ENCODE measurements around the gene DPM3.
"Not testable (repeated sequence)": the region's sequence is repeated elsewhere in the genome, so short reads cannot be mapped to it uniquely, and the experiment has no call there.

DPM3 gene

DNA sequence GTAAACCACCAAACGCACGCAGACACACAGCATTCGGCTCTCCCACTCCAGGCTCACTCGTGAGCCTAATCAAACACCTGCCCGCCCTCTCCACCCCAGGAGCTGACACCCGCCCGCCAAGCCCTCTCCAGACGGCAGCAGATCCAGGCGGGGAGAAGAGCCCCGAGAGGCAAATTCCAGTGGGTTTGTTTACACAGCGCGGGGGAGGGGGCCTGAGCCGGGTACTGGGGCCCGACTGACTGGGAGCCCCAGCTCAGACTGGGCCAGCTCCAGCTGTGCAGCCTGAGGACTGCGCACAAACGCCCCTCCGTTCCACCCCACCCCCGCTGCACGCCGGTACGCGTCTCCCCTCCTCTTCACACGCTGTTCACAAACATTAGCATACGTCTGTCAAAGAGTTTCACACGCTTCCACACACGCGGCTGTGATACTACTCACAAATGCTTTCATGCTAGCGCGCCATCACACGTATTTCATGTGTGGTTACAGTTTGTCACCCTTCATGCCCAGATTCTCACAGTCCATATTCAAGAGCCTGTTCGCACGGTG is 13.7 kb downstream of the DPM3 start:
- DNase-seq (ENCODE audit: extremely low read depth in 1 of 2, low read depth in 1 of 2): no peak

DNA sequence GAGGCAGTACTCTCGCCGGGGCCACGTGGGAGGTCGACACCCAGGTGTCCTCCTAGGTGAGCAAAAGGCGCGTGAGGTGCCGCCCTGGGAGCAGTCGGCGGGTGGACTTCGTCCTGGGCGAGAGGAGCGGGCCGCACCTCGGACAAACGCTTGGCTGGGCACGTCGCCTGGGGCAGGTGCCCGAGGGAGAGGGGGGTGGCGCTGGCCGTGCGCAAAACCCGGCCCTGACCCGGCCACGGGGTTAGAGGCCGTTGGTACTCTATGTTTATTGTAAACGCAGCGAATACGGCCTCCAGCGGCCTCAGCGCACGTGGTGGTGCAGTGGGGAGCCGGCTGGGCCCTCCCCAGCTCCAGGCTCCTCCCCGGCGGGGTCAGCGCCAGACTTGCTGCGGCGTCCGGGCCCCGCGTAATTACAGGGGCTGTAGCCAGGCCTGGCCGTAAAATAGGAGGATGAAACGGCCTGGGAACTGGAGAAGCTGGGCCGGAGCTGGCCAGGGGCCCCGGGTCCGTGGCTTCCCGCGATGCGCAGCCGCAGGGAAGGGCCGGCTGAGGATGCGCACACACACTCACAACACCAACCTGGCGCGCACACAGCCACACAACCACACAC is 14.3 kb downstream of the DPM3 start:
- no peak for DNase-seq (ENCODE audit: extremely low read depth in 1 of 2, low read depth in 1 of 2)

DNA sequence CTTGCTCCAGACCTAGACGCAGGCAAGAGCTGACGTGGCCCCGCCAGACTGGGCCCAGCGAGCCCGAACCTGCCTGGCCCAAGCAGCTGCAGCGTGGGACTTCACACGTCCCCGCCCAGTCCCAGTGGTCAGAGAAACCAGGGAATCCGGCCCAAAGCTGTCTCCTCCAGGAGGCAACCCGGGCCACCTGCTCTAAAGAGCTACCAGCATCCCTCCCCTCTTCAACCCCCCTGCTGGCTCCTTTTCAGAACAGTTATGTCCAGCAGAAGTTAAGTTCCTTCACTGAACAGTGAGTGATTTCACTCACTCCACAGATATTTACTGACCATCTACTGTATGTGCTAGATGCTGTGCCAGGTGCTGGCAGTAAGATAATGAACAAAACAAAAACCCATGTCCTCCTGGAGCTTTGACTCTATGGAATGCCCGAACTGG is 14.8 kb downstream of the DPM3 start:
- DNase-seq (ENCODE audit: extremely low read depth in 1 of 2, low read depth in 1 of 2): no peak

DNA sequence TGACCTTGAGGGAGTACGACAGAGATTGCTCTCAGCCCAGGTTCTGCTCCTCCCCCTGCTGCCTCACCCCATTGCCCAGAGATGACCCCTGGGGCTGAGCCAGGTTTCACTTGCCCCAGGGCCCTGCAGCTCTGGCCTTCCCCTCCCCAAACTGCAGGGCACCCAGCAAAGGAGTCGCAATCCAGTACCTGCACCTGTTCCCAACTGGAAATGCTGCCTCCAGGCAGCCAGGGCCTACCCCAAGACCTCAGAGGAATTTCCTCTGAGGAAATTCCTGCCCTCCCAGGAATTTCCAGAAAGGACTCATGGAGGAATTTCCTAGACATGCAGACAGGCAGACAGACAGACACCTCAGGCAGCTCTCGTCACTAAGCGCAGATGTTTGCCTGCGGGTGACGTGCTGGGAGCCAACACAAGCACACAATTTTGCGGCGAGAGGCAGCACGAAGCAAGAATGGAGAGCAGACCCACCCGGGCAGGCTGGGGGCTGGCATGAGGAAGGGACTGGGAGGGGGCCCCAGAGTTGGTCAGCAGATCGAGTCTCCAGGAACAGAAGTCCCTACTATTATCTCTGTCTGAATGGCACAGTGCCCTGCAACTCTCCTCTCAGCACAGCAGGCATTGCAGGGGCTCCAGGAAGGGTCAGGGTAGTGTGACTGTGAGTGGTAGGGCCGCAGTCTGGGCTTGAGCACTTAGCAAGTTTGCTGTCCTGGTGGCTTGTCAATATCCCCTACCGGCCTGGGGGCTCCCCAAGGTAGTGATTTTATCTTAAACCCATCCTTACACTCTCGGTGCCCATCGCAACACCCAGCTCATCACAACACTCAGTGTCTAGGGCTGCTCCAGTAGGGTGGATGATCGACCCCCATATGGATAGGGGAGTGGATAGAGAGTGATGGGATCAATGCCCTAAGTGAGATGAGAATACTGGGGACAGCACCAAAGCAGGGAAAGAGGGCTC is 15.5 kb downstream of the DPM3 start:
- DNase-seq (ENCODE audit: extremely low read depth in 1 of 2, low read depth in 1 of 2): no peak

DNA sequence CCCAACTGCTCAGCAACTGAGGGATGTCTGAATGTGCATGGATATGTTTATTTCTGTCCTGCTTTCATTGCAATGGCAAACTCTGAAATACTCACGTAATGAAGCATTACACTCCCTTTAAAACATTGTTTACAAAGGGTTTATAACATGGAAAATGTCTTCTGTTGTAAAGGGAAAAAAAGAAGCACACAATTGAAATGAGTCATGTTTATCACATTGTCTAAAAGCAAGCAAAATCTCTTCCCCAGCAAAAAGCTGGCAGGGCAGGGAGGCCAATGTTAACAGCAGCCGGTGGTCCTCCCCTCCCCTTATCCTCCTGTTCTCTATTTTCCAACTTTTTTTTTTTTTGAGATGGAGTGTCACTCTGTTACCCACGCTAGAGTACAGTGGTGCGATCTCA is 16.5 kb downstream of the DPM3 start:
- no peak for DNase-seq (ENCODE audit: extremely low read depth in 1 of 2, low read depth in 1 of 2)

DNA sequence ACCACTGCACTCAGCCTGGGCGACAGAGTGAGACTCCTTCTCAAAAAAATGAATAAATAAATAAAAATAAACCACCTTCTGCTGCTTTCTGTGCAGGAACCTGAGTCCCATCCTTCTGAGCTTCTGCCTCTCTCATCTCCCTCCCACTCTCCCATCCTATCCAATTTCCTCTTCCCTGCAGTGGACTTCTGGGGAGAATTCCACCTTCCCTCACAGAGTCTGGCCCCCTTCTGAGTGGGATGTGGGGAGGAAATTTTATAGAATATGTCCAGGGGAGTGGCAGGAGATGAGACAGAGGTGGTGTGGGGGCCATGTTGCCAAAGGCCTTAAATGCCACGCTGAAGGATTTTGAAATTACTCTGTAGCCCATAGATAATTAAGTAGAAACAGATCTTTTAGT is 18.0 kb downstream of the DPM3 start:
- DNase-seq (ENCODE audit: extremely low read depth in 1 of 2, low read depth in 1 of 2): no peak

DNA sequence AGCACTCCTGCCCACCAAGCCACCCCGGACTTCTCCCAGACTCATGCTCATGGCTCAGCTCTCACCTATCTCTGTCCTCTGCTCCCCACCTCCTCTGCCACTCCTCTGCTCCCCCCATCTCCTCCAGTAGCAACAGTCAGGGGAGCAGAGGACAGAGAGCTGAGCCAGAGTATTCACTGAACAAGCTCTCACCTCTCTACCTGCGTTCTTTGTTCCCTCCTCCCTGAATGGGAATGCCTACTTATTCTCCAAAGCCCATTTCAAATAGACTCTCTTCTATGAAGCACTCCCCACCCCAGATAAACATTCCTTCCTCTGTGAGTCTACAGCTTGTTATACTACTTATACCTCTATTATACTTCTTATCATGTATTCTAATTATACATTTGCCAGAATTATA is 19.1 kb downstream of the DPM3 start:
- DNase-seq (ENCODE audit: extremely low read depth in 1 of 2, low read depth in 1 of 2): no peak

DNA sequence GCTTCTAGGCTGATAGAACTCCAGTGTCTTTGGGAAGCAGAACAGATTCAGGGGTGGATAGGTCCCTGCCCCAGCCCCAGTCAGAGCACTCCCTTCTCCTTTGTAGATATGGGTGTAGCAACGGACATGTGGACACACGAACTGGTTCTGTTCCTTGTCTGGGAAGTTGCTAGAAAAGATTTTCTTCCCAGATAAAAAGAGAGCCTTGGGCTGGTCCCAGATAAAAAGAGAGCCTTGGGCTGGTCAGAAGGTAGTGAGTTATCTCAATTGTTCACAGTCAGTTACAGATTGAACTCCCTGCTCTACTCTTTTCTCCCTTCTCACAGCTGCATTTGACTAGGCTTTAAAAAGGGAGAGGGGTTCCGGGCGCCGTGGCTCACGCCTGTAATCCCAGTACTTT is 20.1 kb downstream of the DPM3 start:
- DNase-seq (ENCODE audit: extremely low read depth in 1 of 2, low read depth in 1 of 2): no peak

DNA sequence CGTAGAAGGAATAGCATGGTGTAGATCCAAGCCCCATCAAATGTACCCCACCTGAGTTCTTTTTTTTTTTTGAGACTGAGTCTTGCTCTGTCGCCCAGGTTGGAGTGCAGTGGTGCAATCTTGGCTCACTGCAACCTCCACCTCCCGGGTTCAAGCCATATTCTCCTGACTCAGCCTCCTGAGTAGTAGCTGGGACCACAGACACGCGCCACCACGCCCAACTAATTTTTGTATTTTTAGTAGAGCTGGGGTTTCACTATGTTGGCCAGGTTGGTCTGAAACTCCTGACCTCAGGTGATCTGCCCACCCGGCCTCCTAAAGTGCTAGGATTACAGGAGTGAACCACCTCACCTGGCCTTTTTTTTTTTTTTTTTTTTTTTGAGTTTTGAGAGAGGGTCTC is 22.2 kb downstream of the DPM3 start:
- not testable (repeated sequence) for DNase-seq (ENCODE audit: extremely low read depth in 1 of 2, low read depth in 1 of 2)

DNA sequence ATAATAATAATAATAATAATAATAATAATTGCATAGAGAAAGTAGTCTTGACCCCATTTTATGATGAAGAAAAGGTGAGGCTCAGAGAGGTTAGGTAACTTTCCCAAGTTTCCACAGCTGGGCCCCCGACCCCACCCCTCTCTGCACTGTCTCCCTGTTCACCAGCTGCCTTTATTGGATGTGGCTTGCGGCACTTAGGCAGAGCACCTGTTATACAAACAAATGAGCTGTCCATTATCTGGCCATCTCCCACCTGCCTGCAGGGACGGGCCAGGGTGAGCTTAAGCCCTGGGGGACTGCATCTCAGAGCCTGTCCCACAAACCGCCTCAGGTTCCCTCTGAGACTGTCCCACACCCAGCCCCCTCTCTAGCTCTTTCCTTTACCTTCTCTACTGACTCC is 22.7 kb downstream of the DPM3 start:
- no peak for DNase-seq (ENCODE audit: extremely low read depth in 1 of 2, low read depth in 1 of 2)

DNA sequence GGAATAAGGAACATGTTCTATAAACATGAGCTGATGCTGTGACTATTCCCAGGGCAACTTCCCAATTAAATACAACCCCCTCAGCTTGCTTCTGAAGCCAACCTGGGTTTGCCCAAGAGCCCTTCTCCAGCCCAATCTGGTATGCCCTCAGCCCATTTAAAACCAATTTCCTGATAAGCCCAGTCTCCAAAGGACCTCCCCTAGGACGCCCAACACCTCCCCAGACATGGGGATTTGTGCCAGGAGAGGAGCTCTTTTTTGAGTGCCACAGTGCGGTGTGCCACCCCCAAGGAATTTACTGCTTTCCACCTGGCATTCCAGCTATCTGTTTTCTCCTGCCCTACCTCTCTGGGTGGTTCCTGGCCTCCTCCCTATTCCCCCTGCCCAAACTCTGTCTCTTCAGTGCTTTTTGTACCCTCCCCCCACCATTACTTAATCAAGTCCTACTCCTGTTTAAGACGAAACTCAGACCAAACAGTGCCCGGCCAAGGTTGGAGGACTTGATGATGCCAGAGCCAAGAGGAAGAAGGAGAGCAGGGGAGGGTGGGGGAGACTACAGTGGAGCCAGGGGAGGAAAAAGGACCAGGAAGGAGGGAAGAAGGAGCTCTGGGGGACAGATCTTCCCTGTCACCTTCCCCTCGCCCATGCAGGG is 24.1 kb downstream of the DPM3 start:
- no peak for DNase-seq (ENCODE audit: extremely low read depth in 1 of 2, low read depth in 1 of 2)

DNA sequence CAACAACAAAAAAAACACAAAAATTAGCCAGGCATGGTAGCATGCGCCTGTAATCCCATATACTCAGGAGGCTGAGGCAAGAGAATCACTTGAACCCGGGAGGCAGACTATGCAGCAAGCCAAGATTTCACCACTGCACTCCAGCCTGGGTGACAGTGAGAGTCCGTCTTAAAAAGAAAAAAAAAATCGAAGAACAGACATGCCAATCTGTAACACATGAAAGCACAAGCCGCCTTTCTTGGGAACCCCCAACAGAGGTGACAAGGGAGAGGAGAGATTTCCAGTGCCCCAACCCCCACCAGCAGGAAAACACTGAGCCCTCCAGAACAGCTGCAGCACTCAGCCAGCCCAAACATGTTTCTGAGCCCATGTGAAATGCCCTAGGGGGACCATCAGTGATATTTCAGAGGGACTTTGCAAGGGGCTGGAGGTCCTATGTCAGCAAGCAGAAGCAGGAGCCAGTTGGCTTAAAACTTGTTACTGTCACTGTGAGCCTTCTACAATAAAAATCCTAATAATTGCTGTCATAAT is 26.8 kb downstream of the DPM3 start:
- no peak for DNase-seq (ENCODE audit: extremely low read depth in 1 of 2, low read depth in 1 of 2)

DNA sequence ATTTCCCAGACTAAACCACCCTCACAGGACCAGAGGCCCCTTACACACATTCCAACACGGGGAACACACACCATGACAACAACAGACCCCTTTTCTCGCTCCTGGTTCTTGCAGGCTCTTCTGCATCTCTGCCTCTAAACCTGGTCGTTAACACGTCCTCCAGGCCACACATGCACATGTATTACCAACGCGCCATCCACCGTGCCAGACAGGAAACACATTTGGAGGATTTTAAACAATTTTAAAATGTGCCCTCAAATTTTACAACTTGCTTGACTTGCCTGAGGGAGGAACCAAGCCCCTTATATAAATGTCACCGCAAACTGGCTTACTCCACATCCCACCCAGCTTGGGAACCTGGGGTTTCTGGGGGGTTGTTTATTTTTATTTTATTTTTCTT is 29.5 kb downstream of the DPM3 start:
- DNase-seq (ENCODE audit: extremely low read depth in 1 of 2, low read depth in 1 of 2): no peak

DNA sequence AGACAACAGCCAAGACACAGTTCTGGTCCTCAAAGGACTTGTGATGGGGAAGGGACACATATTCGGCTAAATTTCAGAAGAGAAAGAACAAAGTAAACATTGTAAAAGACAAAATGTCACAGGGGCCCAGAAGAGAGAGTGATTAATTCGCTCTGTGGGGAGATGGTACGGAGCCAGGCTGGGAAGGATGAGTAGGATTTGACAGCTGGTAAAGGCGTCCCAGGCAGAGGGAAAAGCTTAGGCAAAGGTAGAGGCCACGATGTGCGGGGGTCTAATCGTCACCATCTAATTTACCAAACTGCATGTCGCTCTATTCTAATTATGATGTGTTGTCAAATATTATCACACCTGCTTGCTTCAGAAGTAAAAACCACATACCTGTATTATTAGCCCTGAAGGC is 29.9 kb downstream of the DPM3 start:
- DNase-seq (ENCODE audit: extremely low read depth in 1 of 2, low read depth in 1 of 2): no peak

DNA sequence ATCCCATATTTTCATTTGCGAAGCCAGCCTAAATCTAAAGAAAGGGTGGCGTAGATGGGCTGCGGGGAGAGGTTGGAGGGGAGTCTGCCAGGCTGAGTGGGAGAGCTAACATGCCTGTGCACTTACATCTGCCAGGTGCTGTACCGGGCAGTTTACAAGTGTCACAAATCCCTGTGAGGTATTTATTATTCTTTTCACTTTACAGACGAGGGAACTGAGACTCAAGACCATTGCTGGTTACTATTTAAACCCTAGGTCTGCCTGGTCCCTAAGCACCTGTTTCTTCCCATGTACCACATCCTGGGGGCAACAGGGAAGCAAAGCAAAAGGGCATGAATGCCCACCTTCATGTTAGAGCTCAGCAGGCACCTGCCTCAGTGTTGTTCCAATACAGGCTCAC is 32.0 kb downstream of the DPM3 start:
- DNase-seq (ENCODE audit: extremely low read depth in 1 of 2, low read depth in 1 of 2): no peak

DNA sequence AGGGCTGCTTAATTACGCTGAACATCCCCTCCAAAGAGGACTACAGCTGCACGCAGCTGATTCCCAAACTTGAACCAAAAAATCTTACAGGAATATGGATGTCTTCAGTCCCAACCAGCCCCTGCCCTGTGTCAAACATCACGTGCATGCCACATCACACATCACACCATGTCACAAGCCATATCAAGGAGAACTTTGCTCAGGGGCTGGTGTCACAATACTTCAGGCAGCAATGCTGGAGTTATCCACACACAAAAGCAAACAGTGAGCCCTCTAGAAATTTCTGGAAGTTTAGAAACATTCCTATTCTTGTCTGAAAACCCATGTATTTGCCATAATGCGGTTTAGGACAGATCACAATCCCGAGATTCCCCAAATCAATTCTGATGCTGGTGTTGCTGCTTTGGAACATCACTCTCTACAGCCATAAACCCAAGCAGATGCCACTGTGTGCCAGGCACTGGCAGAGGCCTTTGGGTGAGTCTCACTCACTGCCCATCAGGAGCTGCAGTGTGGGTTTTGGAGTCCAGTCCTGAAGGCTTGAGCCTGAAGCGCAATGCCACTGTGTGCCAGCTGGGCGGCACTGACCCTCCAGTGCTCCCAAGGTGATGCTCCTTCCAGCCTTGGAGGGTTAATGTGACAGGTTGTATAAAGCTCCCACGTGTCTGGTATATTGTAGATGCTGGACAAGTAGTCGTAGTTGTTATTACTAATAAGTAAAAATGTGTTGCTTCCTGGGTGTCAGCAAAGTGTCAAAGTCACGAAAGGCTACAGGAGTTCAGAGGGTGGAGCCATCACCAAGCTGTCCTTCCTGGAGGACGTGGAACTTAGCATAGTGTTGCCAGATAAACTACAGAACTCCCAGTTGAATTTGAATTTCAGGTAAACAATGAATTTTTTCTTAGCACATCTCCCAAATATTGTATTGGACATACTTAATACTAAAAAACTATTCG is 32.7 kb downstream of the DPM3 start:
- DNase-seq (ENCODE audit: extremely low read depth in 1 of 2, low read depth in 1 of 2): no peak

DNA sequence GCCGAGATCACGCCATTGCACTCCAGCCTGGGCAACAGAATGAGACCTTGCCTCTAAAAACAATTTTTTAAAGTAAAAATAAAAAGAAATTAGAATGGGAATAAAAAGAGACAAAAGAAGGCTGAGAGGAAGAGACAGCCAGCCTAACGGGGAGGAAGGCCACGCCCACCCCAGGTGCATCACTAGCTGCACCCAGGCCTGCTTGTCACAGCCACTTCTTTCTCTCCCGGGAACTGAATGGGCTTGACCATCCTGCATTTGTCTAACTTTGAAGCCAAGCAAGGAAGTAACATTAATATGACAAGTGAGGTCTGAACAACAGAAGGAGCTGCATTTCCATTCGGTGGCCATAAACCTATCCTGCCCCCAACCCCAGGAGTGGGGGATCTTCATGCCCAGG is 33.5 kb downstream of the DPM3 start:
- no peak for DNase-seq (ENCODE audit: extremely low read depth in 1 of 2, low read depth in 1 of 2)

DNA sequence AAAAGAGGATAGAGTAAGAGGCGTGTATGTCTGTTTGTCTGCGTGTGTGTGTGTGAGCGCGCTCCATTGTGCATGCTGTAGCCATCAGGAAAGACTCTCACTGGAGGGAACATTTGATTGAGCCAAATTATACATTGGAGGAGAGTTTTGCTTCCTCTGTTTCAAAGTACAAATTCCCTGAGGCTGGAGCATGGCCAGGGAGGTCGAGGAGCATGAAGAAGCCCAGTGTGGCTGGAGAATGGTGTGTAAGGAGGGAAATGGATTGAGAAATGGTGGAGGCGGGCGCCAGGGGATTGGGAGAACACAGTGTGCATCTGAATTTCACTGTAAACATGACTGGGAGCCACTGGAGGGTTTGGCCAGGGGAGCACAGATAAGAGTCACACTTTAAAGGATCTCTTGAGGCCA is 34.7 kb downstream of the DPM3 start:
- no peak for DNase-seq (ENCODE audit: extremely low read depth in 1 of 2, low read depth in 1 of 2)

DNA sequence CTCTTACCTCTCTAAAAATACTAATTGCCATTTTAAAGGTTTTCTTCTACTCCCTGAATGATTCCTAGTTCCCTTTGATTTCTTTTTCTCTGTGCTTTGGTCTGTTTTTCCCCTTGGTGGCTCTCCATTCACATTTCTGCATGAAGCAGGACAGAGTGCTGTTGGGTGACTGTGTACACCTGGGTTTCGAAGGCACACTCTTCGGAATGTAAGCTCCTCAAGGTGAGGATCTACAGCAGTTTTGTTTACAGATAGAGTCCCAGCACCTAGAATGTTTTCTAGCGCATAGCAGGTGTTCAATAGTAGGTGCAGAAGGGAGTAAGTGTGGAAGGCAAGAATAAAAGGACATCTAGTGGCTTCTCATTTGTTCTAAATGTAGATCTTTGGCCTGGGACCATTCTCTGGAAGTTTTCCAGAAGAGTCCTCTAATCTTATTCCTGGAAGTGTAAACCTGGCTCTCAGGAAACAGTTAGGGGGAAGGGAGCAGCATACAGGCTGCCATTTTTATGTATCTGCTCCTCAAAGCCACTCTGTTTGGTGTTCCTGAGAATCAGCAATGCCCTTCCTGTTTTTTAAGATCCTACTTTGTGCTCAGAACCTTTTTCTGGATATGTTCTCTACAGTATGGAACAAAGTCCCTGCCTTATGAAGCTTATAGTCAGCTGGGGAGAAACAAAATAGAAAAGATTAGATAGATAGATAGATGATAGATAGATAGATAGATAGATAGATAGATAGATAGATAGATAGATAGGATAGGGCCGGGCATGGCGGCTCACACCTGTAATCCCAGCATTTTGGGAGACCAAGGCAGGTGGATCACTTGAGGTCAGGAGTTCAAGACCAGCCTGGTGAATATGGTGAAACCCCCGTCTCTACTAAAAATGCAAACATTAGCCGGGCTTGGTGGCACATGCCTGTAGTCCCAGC is 35.5 kb downstream of the DPM3 start:
- DNase-seq (ENCODE audit: extremely low read depth in 1 of 2, low read depth in 1 of 2): no peak
